Endothelial cell of umbilical vein (primary cell): ENCODE measurements around the gene CARMIL1. TPM values are rescaled to one million over a fixed set of nuclear protein-coding genes. Genes with fewer than 3 reads are reported as not detected.
"Not testable (repeated sequence)": the region's sequence is repeated elsewhere in the genome, so short reads cannot be mapped to it uniquely, and the experiment has no call there.

Experiments
- BruUV-seq: library from RNA; stranded (reverse); fragments of 400-500 nt; replicated peaks from 2 replicates; lab custom pipeline; 2021; lab: Mats Ljungman, UMichigan
- CTCF ChIA-PET: fragments of 300-600, 350-600 bp; sonication (Branson Sonifier 250); formaldehyde crosslinking; loops from one replicate; lab custom pipeline; 2021; ENCODE audit warnings: antibody characterized with exemption, inconsistent platforms; lab: Charles Lee
- POLR2A ChIA-PET: fragments of 300-600, 350-600 bp; sonication (Branson Sonifier 250); formaldehyde crosslinking; loops from one replicate; lab custom pipeline; 2021; ENCODE audit warnings: antibody characterized with exemption, inconsistent platforms; lab: Charles Lee
- DNase-seq: peaks from one replicate; pipeline ENCODE4 v3.0.0-alpha.2; 2011; ENCODE audit warnings: low read depth, low spot score
- FAIRE-seq: peaks from 2 replicates; lab custom pipeline; 2011; peaks lifted over from hg19 to GRCh38; lab: Jason Lieb, UNC
- H2AFZ ChIP-seq: 2 replicates; pipeline ENCODE4 v1.6.0; 2012; ENCODE audit warnings: low read depth, low read length, control low read depth, inconsistent platforms
- H3K27ac ChIP-seq: 2 replicates; pipeline ENCODE4 v1.5.1; 2011; ENCODE audit warnings: low read depth, mild to moderate bottlenecking, control low read depth, low read length, moderate library complexity; ENCODE audit not compliant: insufficient read depth
- H3K27me3 ChIP-seq, 2 experiments: 2 replicates each; pipeline versions ENCODE4 v1.6.0 to v1.6.1; 2011; ENCODE audit warnings: low read length in 2 of 2, mixed read lengths in 1 of 2; ENCODE audit not compliant: control insufficient read depth in 2 of 2, insufficient read depth in 2 of 2
- H3K36me3 ChIP-seq, 2 experiments: 2 replicates in 1 of 2; 3 replicates in 1 of 2; pipeline ENCODE4 v1.5.1; 2011; ENCODE audit warnings: low read length in 2 of 2, mild to moderate bottlenecking in 1 of 2, moderate library complexity in 1 of 2; ENCODE audit not compliant: control insufficient read depth in 2 of 2, insufficient read depth in 2 of 2; ENCODE audit errors: extremely low read depth in 1 of 2
- H3K4me1 ChIP-seq: 3 replicates; pipeline ENCODE4 v1.5.1; 2011; ENCODE audit warnings: mild to moderate bottlenecking, low read length; ENCODE audit not compliant: control insufficient read depth, insufficient read depth; ENCODE audit errors: extremely low read depth
- H3K4me2 ChIP-seq: 2 replicates; pipeline ENCODE4 v1.6.1; 2011; ENCODE audit warnings: low read length, control low read depth, mixed read lengths; ENCODE audit not compliant: insufficient read depth
- H3K4me3 ChIP-seq, 3 experiments: fragments of 200-600 bp in 1 of 3; sonication (generic), shearing (Covaris generic) in 1 of 3; replicated peaks in 1 of 3; 2 replicates each; pipeline ENCODE4 v1.5.1; 2011 to 2016; ENCODE audit warnings: control low read depth in 3 of 3, low read length in 3 of 3, mild to moderate bottlenecking in 2 of 3, inconsistent platforms in 1 of 3, low read depth in 1 of 3, moderate library complexity in 1 of 3; ENCODE audit not compliant: insufficient read depth in 1 of 3
- H3K79me2 ChIP-seq: 2 replicates; pipeline ENCODE4 v1.6.0; 2012; ENCODE audit warnings: low read length, inconsistent platforms; ENCODE audit not compliant: control insufficient read depth, insufficient read depth
- H3K9ac ChIP-seq: replicated peaks from 2 replicates; pipeline ENCODE3; 2011; ENCODE audit warnings: low read length, control low read depth; ENCODE audit not compliant: insufficient read depth; ENCODE audit errors: extremely low read depth
- H3K9me1 ChIP-seq: replicated peaks from 3 replicates; pipeline ENCODE4 v1.6.0; 2011; ENCODE audit warnings: mild to moderate bottlenecking, low read length; ENCODE audit not compliant: control insufficient read depth, insufficient read depth; ENCODE audit errors: extremely low read depth
- H3K9me3 ChIP-seq: replicated peaks from 2 replicates; pipeline ENCODE4 v1.5.1; 2012; ENCODE audit warnings: low read length, inconsistent platforms; ENCODE audit not compliant: control insufficient read depth, insufficient read depth
- H4K20me1 ChIP-seq: replicated peaks from 2 replicates; pipeline ENCODE3; 2011; ENCODE audit warnings: mild to moderate bottlenecking, low read length; ENCODE audit not compliant: control insufficient read depth, insufficient read depth; ENCODE audit errors: extremely low read depth
- EZH2 ChIP-seq: IDR thresholded peaks from 2 replicates; pipeline ENCODE4 v1.6.1; 2012; ENCODE audit warnings: borderline replicate concordance, low read depth, mild to moderate bottlenecking, moderate library complexity, low read length, inconsistent platforms; ENCODE audit not compliant: severe bottlenecking
- GATA2 ChIP-seq: IDR thresholded peaks from 2 replicates; pipeline ENCODE4 v1.7.0; 2011; ENCODE audit warnings: low read depth, mild to moderate bottlenecking, moderate library complexity, mixed read lengths, low read length; ENCODE audit not compliant: insufficient read length, insufficient read depth
- JUN ChIP-seq: IDR thresholded peaks from 2 replicates; pipeline ENCODE4 v1.6.1; 2011; ENCODE audit warnings: borderline replicate concordance, low read depth; ENCODE audit not compliant: insufficient read length, insufficient read depth
- MAX ChIP-seq: IDR thresholded peaks from 2 replicates; pipeline ENCODE4 v1.6.1; 2011; ENCODE audit not compliant: insufficient read depth, insufficient read length
- POLR2A ChIP-seq: IDR thresholded peaks from 2 replicates; pipeline ENCODE4 v1.6.1; 2012; ENCODE audit warnings: low read depth, mild to moderate bottlenecking, control low read depth, low read length
- POLR2AphosphoS5 ChIP-seq: IDR thresholded peaks from 2 replicates; pipeline ENCODE4 v1.6.1; 2012; ENCODE audit warnings: low read depth, mild to moderate bottlenecking, control low read depth, low read length, moderate library complexity; ENCODE audit not compliant: insufficient read depth
- dilution Hi-C: fragments of 300-500 bp; cut with MboI; formaldehyde crosslinking; loops from one replicate; pipeline ENCODE4 v1.15.0; 2019; ENCODE audit warnings: low sequenced_read_pairs; ENCODE audit not compliant: extremely low pct_ligation_motif_present
- intact Hi-C: fragments of 100-400 bp; cut with micrococcal nuclease; formaldehyde crosslinking; loops from one replicate; pipeline ENCODE4 v1.10.0; 2022
- polyA plus RNA-seq, 4 experiments: library from polyadenylated mRNA; depleted of rRNA in 3 of 4; stranded (reverse) in 3 of 4; unstranded in 1 of 4; fragments of >200 nt; gene quantifications; 2 replicates each; pipeline versions ENCODE4 v1.2.1 to v1.2.3, GENCODE V29; 2011 to 2012; ENCODE audit warnings: missing spikeins in 1 of 4
- total RNA-seq: library from RNA; stranded (reverse); gene quantifications from 2 replicates; pipeline ENCODE4 v1.2.3, GENCODE V29; 2021

CARMIL1 gene
- total and polyA plus RNA-seq, 2 donors (not counting 3 experiments of a cell fraction or from before 2014, with no cell fraction given), result 1.3 to 8.7 TPM

- H3K9ac ChIP-seq, result no peak overlapping the region
- H2AFZ ChIP-seq, result no peak overlapping the region
- no peak for FAIRE-seq
- ChIA-PET CTCF (no interaction called here), POLR2A (no interaction called here)
- H3K27ac ChIP-seq, result no peak overlapping the region
- H3K9me3 ChIP-seq, result no peaks in the 10 kb centered on the region
- dilution Hi-C loops, result no loop called here
- H4K20me1 ChIP-seq, result no peaks in the 10 kb centered on the region
- no peaks in the 10 kb centered on the region for H3K79me2 ChIP-seq
- intact Hi-C loops, result no loop called here
- TF ChIP-seq POLR2A (no peak), EZH2 (no peak), JUN (no peak), POLR2AphosphoS5 (no peak), GATA2 (no peak), MAX (no peak)
- no peak overlapping the region for H3K4me3 ChIP-seq
- BruUV-seq, result no TSS peak
- DNase-seq, result no peak
- H3K4me2 ChIP-seq, result no peak overlapping the region
- no peaks in the 10 kb centered on the region for H3K27me3 ChIP-seq
- no peaks in the 10 kb centered on the region for H3K4me1 ChIP-seq
- no peaks in the 10 kb centered on the region for H3K9me1 ChIP-seq
- no peaks in the 10 kb centered on the region for H3K36me3 ChIP-seq
Measured at GRCh38 chr6:25585225-25585624, 306.1 kb downstream of the CARMIL1 start.

GRCh38 chr6:25586119-25586518, 306.9 kb downstream of the CARMIL1 start:
- FAIRE-seq, H3K79me2 ChIP-seq, BruUV-seq, H3K4me2 ChIP-seq, H3K9me3 ChIP-seq, H3K4me1 ChIP-seq, dilution Hi-C loops, H3K9me1 ChIP-seq, H4K20me1 ChIP-seq, POLR2A ChIA-PET, H3K9ac ChIP-seq, H3K27me3 ChIP-seq, H3K27ac ChIP-seq, CTCF ChIA-PET, H3K4me3 ChIP-seq, H3K36me3 ChIP-seq, DNase-seq, H2AFZ ChIP-seq, intact Hi-C loops: not testable (repeated sequence)
